Adrenal gland (tissue), 12 donors: ENCODE measurements around the gene NMNAT1. TPM values are rescaled to one million over a fixed set of nuclear protein-coding genes. Genes with fewer than 3 reads are reported as not detected.
A peak's percentile ranks its signal among the peaks of the same experiment; 100 is the strongest.

Source experiments
- DNase-seq, 7 donors: peaks; one replicate each; pipeline ENCODE4 v3.0.0-alpha.2; 2019 to 2020
- H3K27ac ChIP-seq, 5 donors: fragments of 200-600 bp; sonication (generic) in 4 of 5; 1 replicate in 3 of 5; 2 replicates in 2 of 5; pipeline versions ENCODE4 v1.5.1 to v1.8.0; 2016 to 2020; ENCODE audit warnings: mild to moderate bottlenecking in 1 of 5
- H3K27me3 ChIP-seq: fragments of 200-600 bp; 2 replicates; pipeline ENCODE4 v1.8.0; 2021
- H3K36me3 ChIP-seq, 2 donors: fragments of 200-600 bp; replicated peaks in 1 of 2; 1 replicate in 1 of 2; 2 replicates in 1 of 2; pipeline versions ENCODE4 v1.5.1 to v1.8.0; 2018 to 2022
- H3K4me1 ChIP-seq, 2 donors: fragments of 200-600 bp; replicated peaks in 1 of 2; 1 replicate in 1 of 2; 2 replicates in 1 of 2; pipeline versions ENCODE4 v1.5.1 to v1.8.0; 2018 to 2021
- H3K4me3 ChIP-seq, 4 donors: fragments of 200-600 bp; sonication (generic) in 3 of 4; one replicate each; pipeline ENCODE4 v1.5.1; 2016 to 2018
- H3K9me3 ChIP-seq, 3 donors: fragments of 200-600 bp; sonication (generic) in 1 of 3; replicated peaks in 1 of 3; 1 replicate in 2 of 3; 2 replicates in 1 of 3; pipeline versions ENCODE4 v1.5.1 to v1.8.0; 2016 to 2021
- POLR2A ChIP-seq, 2 donors: fragments of 450-650 bp; IDR thresholded peaks; one replicate each; pipeline ENCODE4 v1.6.1; 2017; ENCODE audit warnings: antibody characterized with exemption in 2 of 2, mild to moderate bottlenecking in 2 of 2, moderate library complexity in 1 of 2
- WGBS, 4 donors: extraction: QIAGEN DNeasy Blood & Tissue Kit in 2 of 4; methylation state at CpG; one replicate each; pipeline versions ENCODE4 v1.1.5 to v1.1.7; 2013 to 2017; 5-methylcytosine and 5-hydroxymethylcytosine counted together
- intact Hi-C, 2 donors: fragments of 100-400 bp; cut with DNase I; formaldehyde crosslinking; loops; one replicate each; pipeline versions ENCODE4 v1.14.1 to v1.15.0; 2022 to 2023
- polyA plus RNA-seq, 3 donors: library from polyadenylated mRNA; stranded (reverse); fragments of 200-250 nt in 2 of 3; fragments of 350-450 nt in 1 of 3; fragmentation: Illumina TruSeq in 1 of 3; extraction: RNeasy Lipid Tissue Mini Kit (QIAGEN cat#74804) in 1 of 3; gene quantifications; one replicate each; pipeline ENCODE4 v1.2.3, GENCODE V29; 2013 to 2014
- total RNA-seq, 9 donors: library from RNA; depleted of rRNA in 4 of 9; stranded (reverse); fragments of >200 nt in 4 of 9; fragments of 120-200 nt in 1 of 9; fragmentation: NEBNext Ultra II Directional in 1 of 9; extraction: Animal tissue kit (Norgen Biotek cat#: 25700) in 1 of 9; gene quantifications; one replicate each; pipeline versions ENCODE4 v1.1.0 to v1.2.4, GENCODE V29; 2013 to 2023
- TF ChIP-seq, protein P1 (sequence below), 6 experiments: fragments of 450-650 bp in 4 of 6; fragments of 200-600 bp in 2 of 6; sonication (generic) in 1 of 6; IDR thresholded peaks; 1 replicate in 5 of 6; 2 replicates in 1 of 6; pipeline versions ENCODE4 v1.5.1 to v1.8.0; 2016 to 2021; ENCODE audit warnings: antibody characterized with exemption in 6 of 6, mild to moderate bottlenecking in 2 of 6, moderate library complexity in 1 of 6
- donor health status: healthy with polysubstance abuse.
- donor health status: Bipolar disorder and iron deficiency.
- donor health status: DM: yes; HTN: yes; CAD: no.
- donor health status: DM: no; HTN: no; CAD: no.
- donor health status: DM: no; HTN: no; CAD: no.
- donor health status: DM: yes; HTN: yes; CAD: no.

Gene NMNAT1
- total and polyA plus RNA-seq, 12 donors, result 5.6 to 27.1 (median 11.7) TPM

DNA sequence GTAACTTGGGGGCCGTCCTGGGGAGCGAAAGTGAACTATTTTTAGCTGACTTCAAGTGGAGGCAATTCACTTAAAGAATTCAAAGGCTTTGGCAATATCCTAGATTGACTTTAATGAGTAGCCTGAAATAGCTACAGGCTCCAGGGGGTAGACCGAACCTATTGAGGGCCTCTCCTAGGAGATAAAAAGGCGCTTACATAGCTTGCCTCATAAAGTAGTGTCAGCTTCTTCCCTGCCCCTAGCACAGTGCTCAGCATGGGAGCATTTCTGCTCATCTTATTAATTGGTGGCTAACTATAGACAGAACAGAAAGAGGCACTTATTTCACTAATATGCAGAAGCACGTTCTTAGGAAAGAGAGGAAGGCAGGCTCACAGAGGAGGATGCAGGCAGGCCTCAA is 20.9 kb upstream of the NMNAT1 start:
- 74 to 79% (median 76%) methylated on average over 5 of the region's 5 CpGs for WGBS, 4 donors
- no peak for DNase-seq
- H3K27me3 ChIP-seq, result no peaks in the 10 kb centered on the region
- H3K36me3 ChIP-seq, result no peaks in the 10 kb centered on the region
- no peaks in the 10 kb centered on the region for H3K9me3 ChIP-seq
- H3K27ac ChIP-seq, result no peak overlapping the region
- TF ChIP-seq, protein P1, sequence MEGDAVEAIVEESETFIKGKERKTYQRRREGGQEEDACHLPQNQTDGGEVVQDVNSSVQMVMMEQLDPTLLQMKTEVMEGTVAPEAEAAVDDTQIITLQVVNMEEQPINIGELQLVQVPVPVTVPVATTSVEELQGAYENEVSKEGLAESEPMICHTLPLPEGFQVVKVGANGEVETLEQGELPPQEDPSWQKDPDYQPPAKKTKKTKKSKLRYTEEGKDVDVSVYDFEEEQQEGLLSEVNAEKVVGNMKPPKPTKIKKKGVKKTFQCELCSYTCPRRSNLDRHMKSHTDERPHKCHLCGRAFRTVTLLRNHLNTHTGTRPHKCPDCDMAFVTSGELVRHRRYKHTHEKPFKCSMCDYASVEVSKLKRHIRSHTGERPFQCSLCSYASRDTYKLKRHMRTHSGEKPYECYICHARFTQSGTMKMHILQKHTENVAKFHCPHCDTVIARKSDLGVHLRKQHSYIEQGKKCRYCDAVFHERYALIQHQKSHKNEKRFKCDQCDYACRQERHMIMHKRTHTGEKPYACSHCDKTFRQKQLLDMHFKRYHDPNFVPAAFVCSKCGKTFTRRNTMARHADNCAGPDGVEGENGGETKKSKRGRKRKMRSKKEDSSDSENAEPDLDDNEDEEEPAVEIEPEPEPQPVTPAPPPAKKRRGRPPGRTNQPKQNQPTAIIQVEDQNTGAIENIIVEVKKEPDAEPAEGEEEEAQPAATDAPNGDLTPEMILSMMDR (IDR thresholded peaks at IDR 0.05), result no peak
- no peak for TF ChIP-seq POLR2A (IDR thresholded peaks at IDR 0.05)
- intact Hi-C loops, result no loop called here
- no peaks in the 10 kb centered on the region for H3K4me1 ChIP-seq
- no peak overlapping the region for H3K4me3 ChIP-seq

DNA sequence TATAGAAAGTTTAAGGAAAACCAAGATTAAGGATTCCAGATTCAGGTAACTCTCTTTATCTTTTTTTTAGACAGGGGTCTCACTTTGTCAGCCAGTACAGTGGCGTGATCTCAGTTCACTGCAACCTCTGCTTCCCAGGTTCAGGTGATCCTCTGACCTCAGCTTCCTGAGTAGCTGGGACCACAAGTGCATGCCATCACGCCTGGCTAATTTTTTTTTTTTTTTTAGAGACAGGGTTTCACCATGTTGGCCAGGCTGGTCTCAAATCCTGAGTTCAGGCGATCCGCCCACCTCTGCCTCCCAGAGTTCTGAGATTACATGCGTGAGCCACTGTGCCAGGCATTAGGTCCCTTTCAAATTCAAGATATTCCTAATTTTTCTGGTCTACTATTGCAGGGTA is 16.0 kb upstream of the NMNAT1 start:
- H3K9me3 ChIP-seq, result no peaks in the 10 kb centered on the region
- H3K4me1 ChIP-seq, result no peaks in the 10 kb centered on the region
- no peaks in the 10 kb centered on the region for H3K27me3 ChIP-seq
- H3K4me3 ChIP-seq, result no peak overlapping the region
- DNase-seq, result no peak
- peaks cover 0 to 33% of the 10 kb centered on the region in 2 donors for H3K36me3 ChIP-seq
- WGBS, 4 donors, result 88 to 95% (median 93%) methylated on average over 5 of the region's 5 CpGs
- no peak overlapping the region for H3K27ac ChIP-seq
- TF ChIP-seq POLR2A (IDR thresholded peaks at IDR 0.05), result no peak
- TF ChIP-seq, protein P1 (IDR thresholded peaks at IDR 0.05), result no peak
- intact Hi-C loops, result no loop called here

DNA sequence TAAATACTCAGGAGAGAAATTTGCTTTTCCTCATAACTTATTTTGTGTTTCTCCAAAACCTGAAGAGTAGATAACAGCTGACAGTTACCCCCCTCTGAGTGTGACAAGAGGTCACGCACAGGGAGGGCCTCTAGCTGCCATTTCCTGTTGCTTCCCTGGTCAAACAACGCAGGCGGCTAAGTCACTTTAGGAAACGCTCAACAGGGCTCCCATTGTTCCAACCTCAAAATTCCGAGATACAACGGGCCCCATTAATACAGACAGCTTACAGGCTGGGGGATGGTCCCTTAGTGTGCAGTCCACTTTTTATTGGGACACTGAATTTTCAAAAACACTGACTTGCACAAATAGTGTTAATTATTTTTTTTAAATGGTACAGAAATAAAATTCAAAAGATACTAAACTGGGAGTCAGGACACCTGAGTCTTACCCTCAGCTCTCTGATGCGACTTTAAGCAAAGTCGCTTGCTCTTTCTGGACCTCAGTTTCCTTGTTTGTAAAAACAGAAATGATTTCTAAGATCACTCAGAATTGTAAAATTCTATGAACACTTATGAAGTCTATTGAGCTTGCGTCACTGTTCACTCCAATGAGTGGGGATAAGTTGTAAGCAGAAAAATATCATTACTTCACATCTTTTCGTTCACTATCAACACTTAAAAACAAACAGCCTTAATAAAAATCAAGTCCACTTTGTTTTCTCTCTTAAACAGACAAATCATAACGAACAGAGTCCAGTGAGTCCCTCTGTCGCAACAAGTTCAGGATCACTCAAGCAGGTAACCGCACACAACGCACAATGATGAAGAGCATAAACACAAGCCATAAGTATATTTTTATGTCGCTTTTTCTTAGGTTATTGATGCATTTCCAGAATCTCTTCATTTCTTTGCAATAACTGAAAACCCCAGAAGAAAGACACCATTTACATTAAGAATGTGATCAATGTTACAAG is 13.6 kb upstream of the NMNAT1 start:
- 81 to 84% (median 84%) methylated on average over 15 of the region's 15 CpGs for WGBS, 4 donors
- intact Hi-C loops, result no loop called here
- Histone ChIP-seq H3K27ac (no peak overlapping the region), H3K9me3 (no peaks in the 10 kb centered on the region), H3K36me3 (peaks cover 0 to 48% of the 10 kb centered on the region in 2 donors), H3K4me3 (no peak overlapping the region), H3K4me1 (no peaks in the 10 kb centered on the region), H3K27me3 (no peaks in the 10 kb centered on the region)
- TF ChIP-seq, protein P1 (IDR thresholded peaks at IDR 0.05), result no peak
- no peak for TF ChIP-seq POLR2A (IDR thresholded peaks at IDR 0.05)
- no peak for DNase-seq

DNA sequence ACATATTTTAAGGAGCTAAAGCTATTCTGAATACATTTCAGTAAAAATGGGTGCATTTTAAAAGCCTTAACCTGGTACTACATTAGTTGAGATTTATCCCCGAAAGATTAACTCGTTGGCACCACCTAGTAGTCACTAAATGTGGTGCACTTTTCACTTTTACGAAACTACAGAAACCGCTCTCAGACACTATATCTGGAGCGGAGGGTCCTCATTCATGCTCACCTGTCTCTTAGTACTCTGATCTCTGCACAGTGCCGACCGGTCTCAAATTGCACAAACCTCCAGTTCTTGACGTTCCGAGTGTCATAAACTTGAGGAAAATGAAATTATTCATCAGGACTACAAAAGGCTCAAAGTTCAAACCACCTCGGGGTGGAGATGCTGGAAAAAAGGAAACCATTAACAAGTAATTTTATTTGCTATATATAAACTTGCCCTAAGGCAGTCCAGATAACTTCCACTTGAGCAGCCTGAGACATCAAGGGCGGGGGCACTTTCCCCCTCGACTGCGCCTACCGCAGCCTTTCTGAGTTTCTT is 806 bp upstream of the NMNAT1 start:
- Histone ChIP-seq H3K4me1 (peaks cover 4 to 21% of the 10 kb centered on the region in 2 donors), H3K27ac (peak overlapping the region; percentile 50 to 92 (median 86)), H3K27me3 (no peaks in the 10 kb centered on the region), H3K9me3 (no peaks in the 10 kb centered on the region), H3K4me3 (peak overlapping the region; percentile 59 to 71 (median 64)), H3K36me3 (peaks cover 0 to 2% of the 10 kb centered on the region in 2 donors)
- TF ChIP-seq POLR2A (IDR thresholded peaks at IDR 0.05), result no peak
- TF ChIP-seq, protein P1 (IDR thresholded peaks at IDR 0.05), result peak; percentile 10 to 53 (median 48)
- peak in 2 of 7 donors; percentile 7 to 24 for DNase-seq
- WGBS, 4 donors, result 0 to 2% (median 1%) methylated on average over 14 of the region's 14 CpGs
- intact Hi-C loops, result loop anchor here (10.0 kb wide), 1 partner anchor 68 kb away; no protein-coding TSS in a partner anchor
